A673 (cell line): ENCODE results near the gene FRAS1. TPM values are rescaled to one million over a fixed set of nuclear protein-coding genes. Genes with fewer than 3 reads are reported as not detected.

Source experiments
- BruUV-seq: library from RNA; stranded (reverse); fragments of 400-500 nt; replicated peaks from 2 replicates; lab custom pipeline; 2021; lab: Mats Ljungman, UMichigan
- CTCF ChIA-PET: fragments of 300-600 bp; sonication (Branson Sonifier 250); formaldehyde crosslinking; loops from one replicate; lab custom pipeline; 2022; ENCODE audit warnings: antibody characterized with exemption; lab: Charles Lee
- POLR2A ChIA-PET: fragments of 300-600 bp; sonication (Branson Sonifier 250); formaldehyde crosslinking; loops from one replicate; lab custom pipeline; 2022; ENCODE audit warnings: antibody characterized with exemption; ENCODE audit not compliant: low non-redundant PET; lab: Charles Lee
- DNase-seq: peaks from one replicate; pipeline ENCODE4 v3.0.0-alpha.2; 2015; ENCODE audit warnings: low spot score
- H3K27ac ChIP-seq: fragments of 200-600 bp; sonication (generic); 2 replicates; pipeline ENCODE4 v1.5.1; 2016; ENCODE audit warnings: mixed run types, low read depth, mild to moderate bottlenecking, mixed read lengths, antibody characterized with exemption, low read length; ENCODE audit not compliant: poor library complexity, severe bottlenecking
- H3K27me3 ChIP-seq: fragments of 200-600 bp; sonication (generic); replicated peaks from 2 replicates; pipeline ENCODE4 v1.6.1; 2017; ENCODE audit warnings: mixed run types, low read depth, mild to moderate bottlenecking, mixed read lengths, antibody characterized with exemption, low read length; ENCODE audit not compliant: insufficient read depth, poor library complexity
- H3K36me3 ChIP-seq: fragments of 200-600 bp; sonication (generic); 2 replicates; pipeline ENCODE4 v1.6.1; 2016; ENCODE audit warnings: mixed run types, mild to moderate bottlenecking, mixed read lengths, antibody characterized with exemption, low read length; ENCODE audit not compliant: insufficient read depth, poor library complexity, severe bottlenecking
- H3K4me1 ChIP-seq: fragments of 200-600 bp; sonication (generic); 2 replicates; pipeline ENCODE4 v1.6.1; 2017; ENCODE audit warnings: mixed run types, mild to moderate bottlenecking, mixed read lengths, antibody characterized with exemption, low read length; ENCODE audit not compliant: insufficient read depth, poor library complexity, severe bottlenecking
- H3K4me3 ChIP-seq: fragments of 200-600 bp; sonication (generic); 2 replicates; pipeline ENCODE4 v1.5.1; 2016; ENCODE audit warnings: low read depth, mixed run types, mild to moderate bottlenecking, mixed read lengths, low read length; ENCODE audit not compliant: poor library complexity, severe bottlenecking
- H3K9me3 ChIP-seq: fragments of 200-600 bp; sonication (generic); 2 replicates; pipeline ENCODE4 v1.6.1; 2016; ENCODE audit warnings: mixed run types, low read depth, mild to moderate bottlenecking, mixed read lengths, antibody characterized with exemption, low read length; ENCODE audit not compliant: poor library complexity, severe bottlenecking
- CTCF ChIP-seq: fragments of 300-800, 200-600 bp; sonication (generic); conservative IDR thresholded peaks from 2 replicates; pipeline ENCODE4 v1.5.1; 2017; ENCODE audit warnings: low read depth, mild to moderate bottlenecking, antibody characterized with exemption, low read length, moderate library complexity, mixed read lengths
- EZH2 ChIP-seq: fragments of 200-600 bp; sonication (generic); IDR thresholded peaks from 2 replicates; pipeline ENCODE4 v1.6.1; 2017; ENCODE audit warnings: borderline replicate concordance, low read depth, mild to moderate bottlenecking, mixed read lengths, antibody characterized with exemption, low read length; ENCODE audit not compliant: poor library complexity, severe bottlenecking
- intact Hi-C: fragments of 100-400 bp; cut with micrococcal nuclease; formaldehyde crosslinking; loops from one replicate; pipeline ENCODE4 v1.10.0; 2022; ENCODE audit not compliant: unreplicated experiment
- total RNA-seq: library from RNA; stranded (reverse); gene quantifications from 2 replicates; pipeline ENCODE4 v1.2.3, GENCODE V29; 2021

FRAS1 gene
- total RNA-seq, 1 experiment from 2014 or later: 0.06 TPM

- no peak overlapping the region for H3K4me3 ChIP-seq
- intact Hi-C loops: no loop called here
- ChIA-PET CTCF (interaction anchor here (0.9 kb wide), 1 partner anchor 303 kb away, joined by 3 read pairs; no protein-coding TSS in a partner anchor), POLR2A (no interaction called here)
- no peaks in the 10 kb centered on the region for H3K36me3 ChIP-seq
- TF ChIP-seq CTCF (no peak), EZH2 (no peak)
- DNase-seq: no peak
- no peaks in the 10 kb centered on the region for H3K9me3 ChIP-seq
- H3K27ac ChIP-seq: no peak overlapping the region
- H3K27me3 ChIP-seq: no peaks in the 10 kb centered on the region
- BruUV-seq: no TSS peak
- no peaks in the 10 kb centered on the region for H3K4me1 ChIP-seq
Observed at GRCh38 chr4:78361621-78362120, 304.5 kb downstream of the FRAS1 start.

DNA sequence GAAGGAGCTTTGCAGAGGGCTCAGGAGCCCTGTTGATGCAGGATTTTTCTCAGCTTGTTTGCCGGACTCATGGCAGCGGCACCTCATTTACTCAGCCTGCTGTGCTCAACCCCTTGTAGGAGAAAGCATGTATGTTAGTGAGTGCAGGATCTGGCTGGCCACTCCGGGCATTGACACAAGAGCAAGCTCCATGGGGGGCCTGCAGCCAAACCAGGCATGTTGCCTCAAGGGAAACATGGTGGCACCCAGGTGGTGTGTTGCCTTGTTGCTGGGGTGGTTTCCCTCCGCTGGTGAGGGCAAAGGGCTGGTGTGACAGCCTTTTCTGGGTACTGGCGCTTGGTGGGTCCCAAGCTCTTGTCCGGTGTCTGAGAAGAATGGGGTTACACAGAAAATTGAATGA is 305.2 kb downstream of the FRAS1 start:
- DNase-seq: no peak
- ChIA-PET CTCF (interaction anchor here (0.9 kb wide), 1 partner anchor 303 kb away, joined by 3 read pairs; no protein-coding TSS in a partner anchor), POLR2A (no interaction called here)
- H3K27me3 ChIP-seq: no peaks in the 10 kb centered on the region
- H3K4me1 ChIP-seq: no peaks in the 10 kb centered on the region
- H3K9me3 ChIP-seq: no peaks in the 10 kb centered on the region
- H3K4me3 ChIP-seq: no peak overlapping the region
- intact Hi-C loops: no loop called here
- H3K27ac ChIP-seq: no peak overlapping the region
- H3K36me3 ChIP-seq: no peaks in the 10 kb centered on the region
- no TSS peak for BruUV-seq
- no peak for TF ChIP-seq EZH2
- TF ChIP-seq CTCF: no peak

GRCh38 chr4:78363031-78363570 is 306.0 kb downstream of the FRAS1 start:
- no peak for TF ChIP-seq EZH2
- no peak for TF ChIP-seq CTCF
- intact Hi-C loops: no loop called here
- Histone ChIP-seq H3K4me1 (no peaks in the 10 kb centered on the region), H3K27me3 (no peaks in the 10 kb centered on the region), H3K4me3 (no peak overlapping the region), H3K9me3 (no peaks in the 10 kb centered on the region), H3K36me3 (no peaks in the 10 kb centered on the region), H3K27ac (no peak overlapping the region)
- DNase-seq: no peak
- CTCF ChIA-PET: no interaction called here
- POLR2A ChIA-PET: no interaction called here
- no TSS peak for BruUV-seq
